ENCODE data around the gene ITGA11. TPM values are rescaled to one million over a fixed set of nuclear protein-coding genes. Genes with fewer than 3 reads are reported as not detected.

Gene ITGA11
- polyA plus RNA-seq, 4 donors, result 0.27 to 0.99 (median 0.48) TPM; not detected in 1

- whole genome bisulfite sequencing, 3 donors, result 35 to 57% (median 54%) methylated on average over 2 of the region's 2 CpGs
- Histone ChIP-seq H3K27ac (ENCODE audit: low read depth in 1 of 3, low read length in 2 of 3) (no peak overlapping the region), H3K4me3 (ENCODE audit: low read depth in 1 of 3, low read length in 3 of 3) (no peak overlapping the region), H3K9me3 (ENCODE audit: control insufficient read depth in 2 of 2, insufficient read depth in 1 of 2, low read depth in 1 of 2, low read length in 1 of 2) (peaks cover 0 to 2% of the 10 kb centered on the region in 2 donors), H3K36me3 (ENCODE audit: control insufficient read depth in 3 of 3, insufficient read depth in 2 of 3, low read depth in 1 of 3, low read length in 3 of 3) (peaks cover 0 to 2% (median 0%) of the 10 kb centered on the region in 3 donors), H3K4me1 (ENCODE audit: control insufficient read depth in 3 of 3, insufficient read depth in 2 of 3, low read depth in 1 of 3, low read length in 2 of 3) (peaks cover 0 to 7% (median 0%) of the 10 kb centered on the region in 3 donors), H3K27me3 (ENCODE audit: control insufficient read depth in 3 of 3, insufficient read depth in 3 of 3, low read length in 3 of 3) (peaks cover 12 to 47% (median 15%) of the 10 kb centered on the region in 3 donors)
- FAIRE-seq (no peak), DNase-seq (no peak)
These were observed 1.6 kb upstream of the ITGA11 start for GRCh38 chr15:68433551-68433950.

DNA sequence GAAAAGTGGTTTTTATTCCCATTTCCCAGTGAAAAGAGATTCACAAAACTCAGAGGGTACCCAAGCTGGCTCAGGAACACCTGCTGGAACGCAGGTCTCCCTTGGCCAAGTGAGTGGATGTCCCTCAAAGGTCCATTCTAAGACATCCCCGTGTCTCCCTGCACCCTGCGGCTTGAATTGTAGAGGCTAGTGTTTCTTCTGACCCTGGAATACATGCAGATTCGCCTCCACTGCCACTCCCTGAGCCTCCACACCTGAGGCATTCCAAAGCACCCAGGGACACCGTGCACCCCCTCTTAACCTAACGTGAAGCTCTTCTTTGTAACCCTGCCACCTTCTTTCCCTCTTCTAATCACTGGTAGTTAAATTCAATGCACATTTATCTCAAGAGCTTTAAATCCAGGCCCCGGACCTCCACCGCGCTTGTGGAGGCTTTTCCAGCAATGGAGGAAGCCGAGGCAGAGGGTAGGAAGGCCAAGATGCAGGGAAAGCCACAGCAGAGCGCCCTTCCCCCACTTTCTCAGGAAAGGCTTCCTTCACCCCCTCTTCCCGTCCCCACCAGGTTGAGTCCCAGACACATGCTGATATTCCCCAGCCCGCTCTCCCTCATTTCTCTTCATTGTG lies 590 bp upstream of the ITGA11 start:
- H3K9me3 ChIP-seq (ENCODE audit: control insufficient read depth in 2 of 2, insufficient read depth in 1 of 2, low read depth in 1 of 2, low read length in 1 of 2), result no peaks in the 10 kb centered on the region
- H3K4me3 ChIP-seq (ENCODE audit: low read depth in 1 of 3, low read length in 3 of 3), result no peak overlapping the region
- FAIRE-seq (no peak), DNase-seq (no peak)
- peaks cover 0 to 4% (median 0%) of the 10 kb centered on the region in 3 donors for H3K36me3 ChIP-seq (ENCODE audit: control insufficient read depth in 3 of 3, insufficient read depth in 2 of 3, low read depth in 1 of 3, low read length in 3 of 3)
- 44 to 62% (median 55%) methylated on average over 13 of the region's 13 CpGs for WGBS, 3 donors
- peaks cover 13 to 47% (median 17%) of the 10 kb centered on the region in 3 donors for H3K27me3 ChIP-seq (ENCODE audit: control insufficient read depth in 3 of 3, insufficient read depth in 3 of 3, low read length in 3 of 3)
- H3K4me1 ChIP-seq (ENCODE audit: control insufficient read depth in 3 of 3, insufficient read depth in 2 of 3, low read depth in 1 of 3, low read length in 2 of 3), result peaks cover 0 to 7% (median 0%) of the 10 kb centered on the region in 3 donors
- no peak overlapping the region for H3K27ac ChIP-seq (ENCODE audit: low read depth in 1 of 3, low read length in 2 of 3)

DNA sequence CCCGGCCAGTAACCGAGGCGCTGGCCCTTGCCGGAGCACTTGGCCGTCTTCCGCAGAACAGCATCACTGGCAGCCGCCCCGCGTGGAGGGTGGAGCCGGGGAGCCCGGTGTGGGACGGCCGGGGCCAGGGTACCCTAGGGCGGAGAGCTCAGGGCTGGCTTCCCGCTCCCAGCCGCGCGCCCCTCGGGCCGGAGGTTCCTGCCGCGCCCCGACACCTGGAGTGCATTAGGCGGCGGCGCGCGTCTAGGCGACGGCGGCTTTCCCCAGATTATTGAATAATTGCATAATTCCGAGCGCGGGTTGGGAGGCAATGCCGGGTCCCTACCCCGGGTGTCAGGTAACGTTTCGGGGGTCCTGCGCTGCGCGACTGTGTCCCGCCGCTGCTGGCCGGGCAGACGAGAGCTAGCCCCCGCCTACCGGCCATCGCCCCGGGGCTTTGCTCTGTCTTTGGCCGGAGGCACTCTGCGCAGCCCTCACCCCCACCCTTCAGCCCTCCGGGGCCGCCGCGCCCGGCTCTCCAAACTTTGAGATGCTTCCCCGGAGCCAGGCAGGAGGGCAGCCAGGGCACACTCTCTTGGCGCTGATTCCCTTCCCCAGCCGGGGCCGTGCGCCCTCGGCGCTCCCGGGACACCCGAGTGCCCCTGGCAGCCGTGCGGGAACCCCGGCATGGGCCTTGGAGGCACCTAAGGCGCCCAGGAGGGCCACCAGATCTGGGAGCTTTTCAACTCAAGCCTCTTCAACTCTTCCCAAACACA lies 749 bp downstream of the ITGA11 start:
- peaks cover 0 to 7% (median 0%) of the 10 kb centered on the region in 3 donors for H3K4me1 ChIP-seq (ENCODE audit: control insufficient read depth in 3 of 3, insufficient read depth in 2 of 3, low read depth in 1 of 3, low read length in 2 of 3)
- FAIRE-seq, result no peak
- H3K27ac ChIP-seq (ENCODE audit: low read depth in 1 of 3, low read length in 2 of 3), result no peak overlapping the region
- WGBS, 3 donors, result 3 to 7% (median 4%) methylated on average over 63 to 69 of the region's 69 CpGs
- DNase-seq, result peak in 1 of 2 donors; percentile 42
- H3K4me3 ChIP-seq (ENCODE audit: low read depth in 1 of 3, low read length in 3 of 3), result peak overlapping the region in 2 of 3 donors; percentile 17 to 41
- H3K9me3 ChIP-seq (ENCODE audit: control insufficient read depth in 2 of 2, insufficient read depth in 1 of 2, low read depth in 1 of 2, low read length in 1 of 2), result no peaks in the 10 kb centered on the region
- H3K27me3 ChIP-seq (ENCODE audit: control insufficient read depth in 3 of 3, insufficient read depth in 3 of 3, low read length in 3 of 3), result peaks cover 13 to 47% (median 17%) of the 10 kb centered on the region in 3 donors
- H3K36me3 ChIP-seq (ENCODE audit: control insufficient read depth in 3 of 3, insufficient read depth in 2 of 3, low read depth in 1 of 3, low read length in 3 of 3), result peaks cover 0 to 6% (median 0%) of the 10 kb centered on the region in 3 donors

DNA sequence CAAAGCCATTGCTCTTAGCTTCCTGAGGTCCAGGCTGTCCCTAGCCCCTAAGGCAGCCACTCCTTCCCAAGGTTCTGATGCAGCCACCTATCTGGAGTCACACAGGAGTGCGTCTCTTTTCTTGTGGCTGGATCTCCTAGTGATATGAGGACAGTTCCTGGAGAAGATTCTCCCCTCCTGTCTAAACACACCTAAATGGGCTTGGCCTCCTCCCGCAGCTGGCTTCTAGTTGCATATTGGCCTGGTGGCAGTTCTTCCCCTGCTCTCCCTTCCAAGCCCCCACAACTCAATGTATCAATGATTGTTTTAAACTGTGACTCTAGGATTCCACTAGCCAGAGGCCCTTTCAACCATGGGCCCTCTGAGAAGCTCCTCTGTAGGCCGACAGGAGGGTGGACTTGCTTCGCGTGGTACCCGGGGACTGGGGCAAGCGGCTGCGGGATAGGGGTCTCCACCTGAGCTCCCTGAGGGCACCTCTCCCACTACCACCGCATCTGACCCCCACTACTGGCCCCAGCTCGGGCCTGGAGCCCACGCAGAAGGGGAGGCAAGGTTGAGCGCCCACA lies 1.4 kb downstream of the ITGA11 start:
- 63% methylated on average over 12 of the region's 12 CpGs for WGBS, 3 donors
- H3K4me1 ChIP-seq (ENCODE audit: control insufficient read depth in 3 of 3, insufficient read depth in 2 of 3, low read depth in 1 of 3, low read length in 2 of 3), result peaks cover 0 to 7% (median 0%) of the 10 kb centered on the region in 3 donors
- no peak overlapping the region for H3K27ac ChIP-seq (ENCODE audit: low read depth in 1 of 3, low read length in 2 of 3)
- no peak for DNase-seq
- H3K4me3 ChIP-seq (ENCODE audit: low read depth in 1 of 3, low read length in 3 of 3), result no peak overlapping the region
- no peak for FAIRE-seq
- H3K9me3 ChIP-seq (ENCODE audit: control insufficient read depth in 2 of 2, insufficient read depth in 1 of 2, low read depth in 1 of 2, low read length in 1 of 2), result no peaks in the 10 kb centered on the region
- peaks cover 13 to 44% (median 17%) of the 10 kb centered on the region in 3 donors for H3K27me3 ChIP-seq (ENCODE audit: control insufficient read depth in 3 of 3, insufficient read depth in 3 of 3, low read length in 3 of 3)
- H3K36me3 ChIP-seq (ENCODE audit: control insufficient read depth in 3 of 3, insufficient read depth in 2 of 3, low read depth in 1 of 3, low read length in 3 of 3), result peaks cover 0 to 10% (median 0%) of the 10 kb centered on the region in 3 donors

- no peak for DNase-seq
- Histone ChIP-seq H3K36me3 (ENCODE audit: control insufficient read depth in 3 of 3, insufficient read depth in 2 of 3, low read depth in 1 of 3, low read length in 3 of 3) (peaks cover 0 to 10% (median 0%) of the 10 kb centered on the region in 3 donors), H3K4me1 (ENCODE audit: control insufficient read depth in 3 of 3, insufficient read depth in 2 of 3, low read depth in 1 of 3, low read length in 2 of 3) (peaks cover 0 to 7% (median 0%) of the 10 kb centered on the region in 3 donors), H3K27me3 (ENCODE audit: control insufficient read depth in 3 of 3, insufficient read depth in 3 of 3, low read length in 3 of 3) (peaks cover 13 to 44% (median 17%) of the 10 kb centered on the region in 3 donors), H3K27ac (ENCODE audit: low read depth in 1 of 3, low read length in 2 of 3) (no peak overlapping the region), H3K9me3 (ENCODE audit: control insufficient read depth in 2 of 2, insufficient read depth in 1 of 2, low read depth in 1 of 2, low read length in 1 of 2) (no peaks in the 10 kb centered on the region), H3K4me3 (ENCODE audit: low read depth in 1 of 3, low read length in 3 of 3) (no peak overlapping the region)
- 87 to 93% (median 87%) methylated on average over 5 of the region's 5 CpGs for WGBS, 3 donors
- FAIRE-seq, result no peak
These were observed 2.1 kb downstream of the ITGA11 start for GRCh38 chr15:68429691-68430470.

- DNase-seq (no peak), FAIRE-seq (no peak)
- WGBS, 3 donors, result 63 to 93% (median 72%) methylated on average over 2 of the region's 2 CpGs
- H3K4me1 ChIP-seq (ENCODE audit: control insufficient read depth in 3 of 3, insufficient read depth in 2 of 3, low read depth in 1 of 3, low read length in 2 of 3), result peaks cover 0 to 7% (median 0%) of the 10 kb centered on the region in 3 donors
- no peak overlapping the region for H3K4me3 ChIP-seq (ENCODE audit: low read depth in 1 of 3, low read length in 3 of 3)
- H3K27me3 ChIP-seq (ENCODE audit: control insufficient read depth in 3 of 3, insufficient read depth in 3 of 3, low read length in 3 of 3), result peaks cover 13 to 37% (median 15%) of the 10 kb centered on the region in 3 donors
- H3K36me3 ChIP-seq (ENCODE audit: control insufficient read depth in 3 of 3, insufficient read depth in 2 of 3, low read depth in 1 of 3, low read length in 3 of 3), result peaks cover 0 to 10% (median 0%) of the 10 kb centered on the region in 3 donors
- no peak overlapping the region for H3K27ac ChIP-seq (ENCODE audit: low read depth in 1 of 3, low read length in 2 of 3)
- H3K9me3 ChIP-seq (ENCODE audit: control insufficient read depth in 2 of 2, insufficient read depth in 1 of 2, low read depth in 1 of 2, low read length in 1 of 2), result no peaks in the 10 kb centered on the region
These were observed 3.5 kb downstream of the ITGA11 start for GRCh38 chr15:68428431-68428940.

GRCh38 chr15:68427963-68428362 lies 4.0 kb downstream of the ITGA11 start:
- FAIRE-seq (no peak), DNase-seq (no peak)
- H3K27me3 ChIP-seq (ENCODE audit: control insufficient read depth in 3 of 3, insufficient read depth in 3 of 3, low read length in 3 of 3), result peaks cover 11 to 32% (median 15%) of the 10 kb centered on the region in 3 donors
- 84 to 93% (median 88%) methylated on average over 1 of the region's 1 CpG for WGBS, 3 donors
- H3K4me1 ChIP-seq (ENCODE audit: control insufficient read depth in 3 of 3, insufficient read depth in 2 of 3, low read depth in 1 of 3, low read length in 2 of 3), result peaks cover 0 to 7% (median 0%) of the 10 kb centered on the region in 3 donors
- H3K9me3 ChIP-seq (ENCODE audit: control insufficient read depth in 2 of 2, insufficient read depth in 1 of 2, low read depth in 1 of 2, low read length in 1 of 2), result no peaks in the 10 kb centered on the region
- no peak overlapping the region for H3K27ac ChIP-seq (ENCODE audit: low read depth in 1 of 3, low read length in 2 of 3)
- peaks cover 0 to 10% (median 0%) of the 10 kb centered on the region in 3 donors for H3K36me3 ChIP-seq (ENCODE audit: control insufficient read depth in 3 of 3, insufficient read depth in 2 of 3, low read depth in 1 of 3, low read length in 3 of 3)
- no peak overlapping the region for H3K4me3 ChIP-seq (ENCODE audit: low read depth in 1 of 3, low read length in 3 of 3)
